Measurements from ENCODE around the gene FXYD7. TPM values are rescaled to one million over a fixed set of nuclear protein-coding genes. Genes with fewer than 3 reads are reported as not detected.

The FXYD7 gene
- total and polyA plus RNA-seq, 9 of the 15 experiments (the other 6 are each of a cell fraction or from before 2014, with no cell fraction given): 0.10 to 0.80 (median 0.31) TPM; not detected in 3

DNA sequence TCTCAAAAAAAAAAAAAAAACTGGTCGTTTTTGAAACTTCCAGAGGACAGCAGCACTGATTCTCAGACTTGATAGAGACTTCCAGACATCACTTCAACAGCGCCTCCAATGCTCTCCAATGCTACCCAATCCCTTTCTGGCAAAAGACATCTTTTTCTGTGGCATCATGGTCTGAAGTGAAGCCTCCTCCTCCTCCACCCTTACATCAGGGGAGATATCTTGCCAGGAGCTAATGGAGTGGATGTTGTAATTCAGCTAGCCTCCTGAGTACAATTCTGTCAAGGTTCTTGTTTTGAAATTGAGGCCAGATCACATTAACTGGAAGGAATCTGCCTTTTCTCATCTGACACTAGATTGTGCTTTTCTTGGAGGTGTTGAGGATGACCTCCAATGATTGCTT, 35.6 kb downstream of the FXYD7 start:
- peaks cover 3 to 7% of the 10 kb centered on the region in 2 experiments; a peak in 2 of 5 replicates for H3K4me1 ChIP-seq (replicated peaks in 1 of 2; ENCODE audit: control insufficient read depth in 2 of 2, insufficient read depth in 2 of 2, low read length in 2 of 2)
- CTCF ChIA-PET (ENCODE audit: low intra/inter-chr PET ratio): no interaction called here
- H4K20me1 ChIP-seq (replicated peaks; ENCODE audit: control insufficient read depth, insufficient read depth, low read length): no peaks in the 10 kb centered on the region
- no peak overlapping the region for H2AFZ ChIP-seq (ENCODE audit: low read depth, low read length)
- in situ Hi-C loops (cut with MboI) (no loop called here), intact Hi-C loops (cut with micrococcal nuclease) (no loop called here)
- BruUV-seq (replicated peaks): no TSS peak
- no peak overlapping the region for H3K4me2 ChIP-seq (ENCODE audit: insufficient read depth, low read length)
- no peak overlapping the region for H3K9ac ChIP-seq (ENCODE audit: insufficient read depth in 1 of 2, low read depth in 2 of 2, low read length in 2 of 2)
- H3K36me3 ChIP-seq (ENCODE audit: control insufficient read depth, insufficient read depth, low read length): no peaks in the 10 kb centered on the region
- H3K4me3 ChIP-seq: no peak overlapping the region
- H3K79me2 ChIP-seq (ENCODE audit: control insufficient read depth, insufficient read depth, low read length): no peaks in the 10 kb centered on the region
- no peaks in the 10 kb centered on the region for H3K27me3 ChIP-seq (ENCODE audit: control insufficient read depth in 2 of 2, insufficient read depth in 2 of 2, low read length in 2 of 2)
- no peaks in the 10 kb centered on the region for H3K9me1 ChIP-seq (ENCODE audit: control insufficient read depth, insufficient read depth, low read length)
- ATAC-seq (no peak), FAIRE-seq (no peak), DNase-seq (ENCODE audit: extremely low read depth in 1 of 4, low spot score in 3 of 4) (no peak)
- TF ChIP-seq ZNF408 (CRISPR knock-in tag; IDR thresholded peaks at IDR 0.05; ENCODE audit: low read depth) (no peak), EHMT2 (IDR thresholded peaks at IDR 0.05) (no peak), CEBPB (tag; IDR thresholded peaks at IDR 0.05) (no peak), RNF219 (CRISPR knock-in tag; IDR thresholded peaks at IDR 0.05) (no peak)
- WGBS (ENCODE audit: insufficient coverage, low coverage, missing lambda C conversion rate): 35% methylated on average over 2 of the region's 2 CpGs
- no peak overlapping the region for H3K27ac ChIP-seq (ENCODE audit: extremely low read depth, low read depth, low read length)
- 0 out of 2 replicates have a peak, but pooled peaks cover 10% of the 10 kb centered on the region for H3K9me3 ChIP-seq (replicated peaks; ENCODE audit: control insufficient read depth, insufficient read depth, low read depth, low read length)
- POLR2A ChIA-PET: interaction anchor here (0.7 to 0.9 kb wide), 2 partner anchors 9 to 238 kb away, joined by 3 to 4 read pairs; no protein-coding TSS in a partner anchor
